Type B pancreatic cell (in vitro differentiated cells): ENCODE measurements around the gene CPD. TPM values are rescaled to one million over a fixed set of nuclear protein-coding genes. Genes with fewer than 3 reads are reported as not detected.

Experiments used
- DNase-seq: peaks from one replicate; pipeline ENCODE4 v3.0.0; 2021; ENCODE audit warnings: mixed read lengths; ENCODE audit not compliant: unreplicated experiment; ENCODE audit errors: extremely low spot score
- H3K27ac Mint-ChIP-seq: 2 replicates; pipeline ENCODE4 v1.8.0; 2021; ENCODE audit warnings: mild to moderate bottlenecking, mixed read lengths
- H3K27me3 Mint-ChIP-seq: 2 replicates; pipeline ENCODE4 v1.8.0; 2021; ENCODE audit warnings: mixed read lengths
- H3K36me3 Mint-ChIP-seq: 2 replicates; pipeline ENCODE4 v1.8.0; 2021; ENCODE audit warnings: mixed read lengths
- H3K4me1 Mint-ChIP-seq: one replicate; pipeline ENCODE4 v1.8.0; 2021; ENCODE audit warnings: mixed read lengths; ENCODE audit not compliant: unreplicated experiment
- H3K4me3 Mint-ChIP-seq: 2 replicates; pipeline ENCODE4 v1.8.0; 2021; ENCODE audit warnings: mild to moderate bottlenecking, mixed read lengths
- H3K9me3 Mint-ChIP-seq: 2 replicates; pipeline ENCODE4 v1.8.0; 2021; ENCODE audit warnings: mixed read lengths
- CTCF ChIP-seq: fragments of 200-600 bp; sonication (generic); conservative IDR thresholded peaks from 2 replicates; pipeline ENCODE4 v1.5.0; 2021; ENCODE audit warnings: antibody characterized with exemption, mild to moderate bottlenecking
- total RNA-seq: library from RNA; stranded (reverse); gene quantifications from 2 replicates; pipeline ENCODE4 v1.2.1, GENCODE V29; 2021; ENCODE audit warnings: low replicate concordance

The CPD gene
- total RNA-seq, 1 donor from 2014 or later: 71.2 TPM

- peaks cover 45% of the 10 kb centered on the region for H3K4me1 Mint-ChIP-seq
- no peak overlapping the region for H3K27ac Mint-ChIP-seq
- H3K9me3 Mint-ChIP-seq: no peaks in the 10 kb centered on the region
These were observed 2.6 kb downstream of the CPD start for GRCh38 chr17:30381340-30381659.

GRCh38 chr17:30382345-30382744 lies 3.6 kb downstream of the CPD start:
- no peak for TF ChIP-seq CTCF
- Mint-ChIP-seq H3K36me3 (peaks cover 16% of the 10 kb centered on the region), H3K4me1 (peaks cover 35% of the 10 kb centered on the region), H3K27me3 (no peaks in the 10 kb centered on the region), H3K4me3 (no peak overlapping the region), H3K27ac (no peak overlapping the region), H3K9me3 (no peaks in the 10 kb centered on the region)
- no peak for DNase-seq

More at GRCh38 chr17:30381340-30381659, 2.6 kb downstream of the CPD start:
- no peak for TF ChIP-seq CTCF
- Mint-ChIP-seq H3K4me3 (peak overlapping the region; percentile 90), H3K27me3 (no peaks in the 10 kb centered on the region), H3K36me3 (peaks cover 11% of the 10 kb centered on the region)
- DNase-seq: no peak

GRCh38 chr17:30388321-30389179 lies 9.8 kb downstream of the CPD start:
- H3K4me3 Mint-ChIP-seq: no peak overlapping the region
- no peak for DNase-seq
- peaks cover 6% of the 10 kb centered on the region for H3K4me1 Mint-ChIP-seq
- no peaks in the 10 kb centered on the region for H3K27me3 Mint-ChIP-seq
- no peak for TF ChIP-seq CTCF
- no peaks in the 10 kb centered on the region for H3K9me3 Mint-ChIP-seq
- peaks cover 29% of the 10 kb centered on the region for H3K36me3 Mint-ChIP-seq
- H3K27ac Mint-ChIP-seq: no peak overlapping the region

GRCh38 chr17:30389756-30390300 lies 11.1 kb downstream of the CPD start:
- no peak for TF ChIP-seq CTCF
- Mint-ChIP-seq H3K27ac (no peak overlapping the region), H3K9me3 (no peaks in the 10 kb centered on the region), H3K4me1 (peaks cover 11% of the 10 kb centered on the region), H3K36me3 (peaks cover 34% of the 10 kb centered on the region), H3K27me3 (no peaks in the 10 kb centered on the region), H3K4me3 (no peak overlapping the region)
- DNase-seq: no peak

- Mint-ChIP-seq H3K36me3 (peaks cover 25% of the 10 kb centered on the region), H3K27ac (no peak overlapping the region), H3K4me1 (peaks cover 22% of the 10 kb centered on the region), H3K9me3 (no peaks in the 10 kb centered on the region), H3K4me3 (no peak overlapping the region), H3K27me3 (no peaks in the 10 kb centered on the region)
- TF ChIP-seq CTCF: no peak
- no peak for DNase-seq
These were observed 12.8 kb downstream of the CPD start for GRCh38 chr17:30391534-30391933.
